Left lung (tissue), 10 donors: ENCODE results near the gene VPS37B. TPM values are rescaled to one million over a fixed set of nuclear protein-coding genes. Genes with fewer than 3 reads are reported as not detected.

Experiments used
- ATAC-seq: fragments of 200-7000 bp; cut with Tn5 transposase; one replicate; pipeline ENCODE4 v1.9.1; 2020; ENCODE audit warnings: moderate library complexity
- DNase-seq, 4 donors: peaks; one replicate each; pipeline ENCODE4 v3.0.0-alpha.2; 2013 to 2020
- H3K27ac ChIP-seq, 2 donors: fragments of 200-600 bp; sonication (generic) in 1 of 2; one replicate each; pipeline versions ENCODE4 v1.5.0 to v1.8.0; 2020 to 2021
- H3K27me3 ChIP-seq, 2 donors: fragments of 200-600 bp; sonication (generic) in 1 of 2; one replicate each; pipeline versions ENCODE4 v1.5.0 to v1.8.0; 2020 to 2021
- H3K36me3 ChIP-seq, 2 donors: fragments of 200-600 bp; sonication (generic) in 1 of 2; one replicate each; pipeline versions ENCODE4 v1.5.0 to v1.8.0; 2020 to 2021
- H3K4me1 ChIP-seq, 2 donors: fragments of 200-600 bp; one replicate each; pipeline ENCODE4 v1.8.0; 2021
- H3K4me3 ChIP-seq, 2 donors: fragments of 200-600 bp; sonication (generic) in 1 of 2; one replicate each; pipeline versions ENCODE4 v1.5.0 to v1.8.0; 2020 to 2021; ENCODE audit warnings: mild to moderate bottlenecking in 1 of 2
- H3K9me3 ChIP-seq, 2 donors: fragments of 200-600 bp; sonication (generic) in 1 of 2; one replicate each; pipeline versions ENCODE4 v1.5.0 to v1.8.0; 2020 to 2021
- CTCF ChIP-seq, 2 donors: fragments of 200-600 bp; sonication (generic) in 1 of 2; IDR thresholded peaks; one replicate each; pipeline versions ENCODE4 v1.5.0 to v1.8.0; 2021; ENCODE audit warnings: antibody characterized with exemption in 2 of 2
- intact Hi-C, 2 donors: fragments of 100-400 bp; cut with DNase I; formaldehyde crosslinking; loops; one replicate each; pipeline versions ENCODE4 v1.11.2 to v1.14.2; 2022
- polyA plus RNA-seq, 6 donors: library from polyadenylated mRNA; unstranded; fragments of 120-200 nt; gene quantifications; one replicate each; pipeline ENCODE4 v1.2.1, GENCODE V29; 2013; ENCODE audit not compliant: insufficient read length in 6 of 6
- total RNA-seq, 2 donors: library from RNA; stranded (reverse); fragmentation: NEBNext Ultra II Directional; extraction: Animal tissue kit (Norgen Biotek cat#: 25700); gene quantifications; one replicate each; pipeline ENCODE4 v1.2.1, GENCODE V29; 2021
- donor health status: DM: no; HTN: yes; CAD: no.
- donor health status: DM: no; HTN: no; CAD: no.

Gene VPS37B
- total and polyA plus RNA-seq, 8 donors, result 23.2 to 35.8 (median 29.7) TPM

- no peak for TF ChIP-seq CTCF (IDR thresholded peaks at IDR 0.05)
- H3K4me1 ChIP-seq, result peaks cover 10 to 12% of the 10 kb centered on the region in 2 donors
- peak in 1 of 4 donors; percentile 56 for DNase-seq
- ATAC-seq, result no peak
- H3K9me3 ChIP-seq, result no peaks in the 10 kb centered on the region
- intact Hi-C loops, result no loop called here
- H3K27me3 ChIP-seq, result no peaks in the 10 kb centered on the region
- no peak overlapping the region for H3K4me3 ChIP-seq
- H3K36me3 ChIP-seq, result no peaks in the 10 kb centered on the region
- no peak overlapping the region for H3K27ac ChIP-seq
These were observed 26.0 kb upstream of the VPS37B start for GRCh38 chr12:122921917-122922316.

- intact Hi-C loops, result no loop called here
These were observed 24.8 kb upstream of the VPS37B start for GRCh38 chr12:122920687-122921086.

GRCh38 chr12:122918827-122919226, 22.9 kb upstream of the VPS37B start:
- Histone ChIP-seq H3K4me3 (no peak overlapping the region), H3K27me3 (no peaks in the 10 kb centered on the region), H3K36me3 (no peaks in the 10 kb centered on the region), H3K4me1 (peaks cover 10 to 15% of the 10 kb centered on the region in 2 donors), H3K27ac (no peak overlapping the region), H3K9me3 (no peaks in the 10 kb centered on the region)
- ATAC-seq, result no peak
- DNase-seq, result no peak
- TF ChIP-seq CTCF (IDR thresholded peaks at IDR 0.05), result no peak
- intact Hi-C loops, result no loop called here

More at GRCh38 chr12:122920687-122921086, 24.8 kb upstream of the VPS37B start:
- ATAC-seq, result no peak
- Histone ChIP-seq H3K36me3 (no peaks in the 10 kb centered on the region), H3K27me3 (no peaks in the 10 kb centered on the region), H3K9me3 (no peaks in the 10 kb centered on the region), H3K4me3 (no peak overlapping the region), H3K27ac (no peak overlapping the region), H3K4me1 (peaks cover 10 to 15% of the 10 kb centered on the region in 2 donors)
- no peak for DNase-seq
- no peak for TF ChIP-seq CTCF (IDR thresholded peaks at IDR 0.05)

GRCh38 chr12:122917507-122918121, 21.7 kb upstream of the VPS37B start:
- TF ChIP-seq CTCF (IDR thresholded peaks at IDR 0.05), result no peak
- Histone ChIP-seq H3K27ac (peak overlapping the region in 1 of 2 donors; percentile 19), H3K27me3 (no peaks in the 10 kb centered on the region), H3K4me1 (peaks cover 10 to 15% of the 10 kb centered on the region in 2 donors), H3K9me3 (no peaks in the 10 kb centered on the region), H3K4me3 (no peak overlapping the region), H3K36me3 (no peaks in the 10 kb centered on the region)
- DNase-seq, result peak in 2 of 4 donors; percentile 54 to 59
- intact Hi-C loops, result no loop called here
- peak; percentile 94 for ATAC-seq

- TF ChIP-seq CTCF (IDR thresholded peaks at IDR 0.05), result no peak
- ATAC-seq (no peak), DNase-seq (no peak)
These were observed 13.7 kb upstream of the VPS37B start for GRCh38 chr12:122909442-122910288.

More at GRCh38 chr12:122909442-122910288, 13.7 kb upstream of the VPS37B start:
- Histone ChIP-seq H3K27me3 (no peaks in the 10 kb centered on the region), H3K4me1 (peaks cover 0 to 5% of the 10 kb centered on the region in 2 donors), H3K4me3 (no peak overlapping the region), H3K36me3 (no peaks in the 10 kb centered on the region), H3K27ac (no peak overlapping the region), H3K9me3 (no peaks in the 10 kb centered on the region)
- intact Hi-C loops, result no loop called here
